Pancreas (tissue), 10 donors: Measurements from ENCODE around the gene EHD4. TPM values are rescaled to one million over a fixed set of nuclear protein-coding genes. Genes with fewer than 3 reads are reported as not detected.

Experiments used
- ATAC-seq, 4 donors: fragments of 200-7000 bp; cut with Tn5 transposase; one replicate each; pipeline versions ENCODE4 v1.8.0 to v1.9.1; 2020; ENCODE audit warnings: mild to moderate bottlenecking in 4 of 4, moderate library complexity in 4 of 4
- DNase-seq, 6 donors: peaks; one replicate each; pipeline ENCODE4 v3.0.0-alpha.2; 2020
- FAIRE-seq: peaks from 2 replicates; lab custom pipeline; 2012; peaks lifted over from hg19 to GRCh38; lab: Jason Lieb, UNC
- H3K27ac ChIP-seq, 4 donors: fragments of 200-600 bp; sonication (generic); 1 replicate in 3 of 4; 2 replicates in 1 of 4; pipeline versions ENCODE4 v1.5.0 to v1.8.0; 2020
- H3K27me3 ChIP-seq, 4 donors: fragments of 200-600 bp; one replicate each; pipeline ENCODE4 v1.8.0; 2021
- H3K36me3 ChIP-seq, 3 donors: fragments of 200-600 bp; sonication (generic) in 1 of 3; one replicate each; pipeline versions ENCODE4 v1.5.0 to v1.8.0; 2020 to 2021
- H3K4me1 ChIP-seq, 3 donors: fragments of 200-600 bp; one replicate each; pipeline ENCODE4 v1.8.0; 2021
- H3K4me3 ChIP-seq, 4 donors: fragments of 200-600 bp; sonication (generic) in 2 of 4; one replicate each; pipeline versions ENCODE4 v1.5.0 to v1.8.0; 2020 to 2021
- H3K9me3 ChIP-seq, 4 donors: fragments of 200-600 bp; one replicate each; pipeline ENCODE4 v1.8.0; 2021
- WGBS, 2 donors: extraction: QIAGEN DNeasy Blood & Tissue Kit; methylation state at CpG; one replicate each; pipeline ENCODE4 v1.1.7; 2013; 5-methylcytosine and 5-hydroxymethylcytosine counted together
- intact Hi-C, 3 donors: fragments of 100-400 bp; cut with DNase I; formaldehyde crosslinking; loops; one replicate each; pipeline versions ENCODE4 v1.11.1 to v1.14.2; 2022
- polyA plus RNA-seq, 2 donors: library from polyadenylated mRNA; stranded (reverse); fragments of 200-250 nt; gene quantifications; one replicate each; pipeline ENCODE4 v1.2.3, GENCODE V29; 2013
- total RNA-seq, 6 donors: library from RNA; stranded (reverse); fragmentation: NEBNext Ultra II Directional in 4 of 6; extraction: Animal tissue kit (Norgen Biotek cat#: 25700) in 4 of 6; gene quantifications; one replicate each; pipeline versions ENCODE4 v1.2.1 to v1.2.4, GENCODE V29; 2021 to 2023
- TF ChIP-seq, protein P1 (sequence below), 4 donors: fragments of 200-600 bp; sonication (generic) in 3 of 4; IDR thresholded peaks; one replicate each; pipeline versions ENCODE4 v1.5.0 to v1.8.0; 2021; ENCODE audit warnings: antibody characterized with exemption in 4 of 4
- donor health status: healthy with polysubstance abuse.
- donor health status: DM: no; HTN: no; CAD: no; lungs with moderate emphysema.
- donor health status: DM: no; HTN: no; CAD: no.
- donor health status: control.
- donor health status: control.
- donor health status: Bipolar disorder and iron deficiency.
- donor health status: DM: yes; HTN: yes; CAD: no.
- donor health status: DM: no; HTN: no; CAD: no.
- donor health status: DM: no; HTN: no; CAD: no.
- donor health status: DM: yes; HTN: yes; CAD: no.

Gene EHD4
- total and polyA plus RNA-seq, 8 donors, result 8.1 to 22.8 (median 8.5) TPM

DNA sequence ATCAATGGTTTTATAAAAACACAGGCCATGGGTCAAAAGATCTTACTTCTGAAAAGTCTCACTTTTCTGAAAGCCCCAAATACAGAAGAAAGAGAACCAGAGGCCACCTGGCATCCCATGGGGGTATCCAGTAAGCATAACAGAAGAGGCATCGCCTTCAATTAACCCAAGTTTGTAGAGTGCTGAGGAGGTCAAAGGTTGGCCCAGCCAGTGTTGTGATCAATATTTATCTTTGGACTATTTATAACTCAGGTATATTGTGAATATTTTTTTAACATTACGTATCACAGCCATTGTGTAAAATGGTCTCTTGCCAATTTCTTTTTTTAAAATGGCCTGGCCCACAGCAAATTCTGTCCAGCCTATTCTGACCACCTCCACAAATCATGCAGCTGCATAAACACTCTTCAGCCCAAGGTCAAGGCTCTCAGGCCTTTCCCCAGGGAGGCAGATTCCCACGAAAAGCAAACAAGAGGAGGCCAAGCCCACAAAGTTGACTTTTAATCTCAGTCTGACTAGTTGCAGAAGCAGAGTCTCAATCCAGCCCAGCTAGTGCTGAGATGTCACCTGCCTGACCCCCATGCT, 52.3 kb downstream of the EHD4 start:
- ATAC-seq (peak; percentile 58 to 80 (median 67)), FAIRE-seq (no peak), DNase-seq (peak in 5 of 6 donors; percentile 45 to 88 (median 81))
- H3K36me3 ChIP-seq, result peaks cover 0 to 4% (median 0%) of the 10 kb centered on the region in 3 donors
- intact Hi-C loops, result no loop called here
- TF ChIP-seq, protein P1, sequence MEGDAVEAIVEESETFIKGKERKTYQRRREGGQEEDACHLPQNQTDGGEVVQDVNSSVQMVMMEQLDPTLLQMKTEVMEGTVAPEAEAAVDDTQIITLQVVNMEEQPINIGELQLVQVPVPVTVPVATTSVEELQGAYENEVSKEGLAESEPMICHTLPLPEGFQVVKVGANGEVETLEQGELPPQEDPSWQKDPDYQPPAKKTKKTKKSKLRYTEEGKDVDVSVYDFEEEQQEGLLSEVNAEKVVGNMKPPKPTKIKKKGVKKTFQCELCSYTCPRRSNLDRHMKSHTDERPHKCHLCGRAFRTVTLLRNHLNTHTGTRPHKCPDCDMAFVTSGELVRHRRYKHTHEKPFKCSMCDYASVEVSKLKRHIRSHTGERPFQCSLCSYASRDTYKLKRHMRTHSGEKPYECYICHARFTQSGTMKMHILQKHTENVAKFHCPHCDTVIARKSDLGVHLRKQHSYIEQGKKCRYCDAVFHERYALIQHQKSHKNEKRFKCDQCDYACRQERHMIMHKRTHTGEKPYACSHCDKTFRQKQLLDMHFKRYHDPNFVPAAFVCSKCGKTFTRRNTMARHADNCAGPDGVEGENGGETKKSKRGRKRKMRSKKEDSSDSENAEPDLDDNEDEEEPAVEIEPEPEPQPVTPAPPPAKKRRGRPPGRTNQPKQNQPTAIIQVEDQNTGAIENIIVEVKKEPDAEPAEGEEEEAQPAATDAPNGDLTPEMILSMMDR (IDR thresholded peaks at IDR 0.05), result no peak
- WGBS, 2 donors, result 13 to 22% methylated on average over 3 of the region's 3 CpGs
- H3K4me3 ChIP-seq, result no peak overlapping the region
- H3K4me1 ChIP-seq, result peaks cover 36 to 68% (median 44%) of the 10 kb centered on the region in 3 donors
- no peaks in the 10 kb centered on the region for H3K27me3 ChIP-seq
- no peaks in the 10 kb centered on the region for H3K9me3 ChIP-seq
- peak overlapping the region; percentile 59 to 75 (median 69) for H3K27ac ChIP-seq

DNA sequence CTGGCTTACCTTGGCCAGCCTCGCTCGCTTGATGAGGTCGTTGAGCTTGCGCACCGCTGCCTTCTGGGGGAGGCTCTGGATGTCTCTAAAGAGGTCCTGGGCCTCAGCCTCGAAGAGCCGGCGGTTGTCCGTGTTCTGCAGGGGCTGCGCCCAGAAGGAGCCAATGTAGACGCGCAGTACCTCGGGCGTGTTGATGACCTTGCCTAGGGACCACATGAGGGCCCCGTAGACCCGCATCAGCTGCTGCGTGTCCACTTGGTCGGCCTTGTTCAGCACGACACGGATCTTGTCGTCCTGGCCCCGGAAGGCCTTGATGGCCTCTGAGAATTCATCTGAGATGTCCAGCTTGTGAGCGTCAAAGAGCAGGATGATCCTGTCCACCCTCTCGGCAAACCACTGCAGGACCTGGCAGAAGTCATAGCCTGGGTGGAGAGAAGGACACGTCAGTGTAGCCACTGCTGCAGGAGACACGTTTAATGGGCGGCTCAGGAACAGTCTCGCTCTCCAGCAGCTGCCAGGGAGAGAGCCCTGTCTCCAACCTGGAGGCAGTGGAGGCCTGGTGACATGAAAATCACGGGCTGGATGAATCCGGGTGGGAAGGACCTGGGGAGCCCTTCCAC, 53.0 kb downstream of the EHD4 start:
- ATAC-seq (peak; percentile 24 to 52 (median 43)), FAIRE-seq (no peak), DNase-seq (peak; percentile 45 to 72 (median 64))
- TF ChIP-seq, protein P1 (IDR thresholded peaks at IDR 0.05), result no peak
- Histone ChIP-seq H3K27me3 (no peaks in the 10 kb centered on the region), H3K27ac (peak overlapping the region; percentile 59 to 75 (median 69)), H3K9me3 (no peaks in the 10 kb centered on the region), H3K4me1 (peaks cover 36 to 76% (median 46%) of the 10 kb centered on the region in 3 donors), H3K36me3 (peaks cover 0 to 4% (median 0%) of the 10 kb centered on the region in 3 donors), H3K4me3 (no peak overlapping the region)
- intact Hi-C loops, result no loop called here
- WGBS, 2 donors, result 39 to 49% methylated on average over 30 of the region's 30 CpGs

DNA sequence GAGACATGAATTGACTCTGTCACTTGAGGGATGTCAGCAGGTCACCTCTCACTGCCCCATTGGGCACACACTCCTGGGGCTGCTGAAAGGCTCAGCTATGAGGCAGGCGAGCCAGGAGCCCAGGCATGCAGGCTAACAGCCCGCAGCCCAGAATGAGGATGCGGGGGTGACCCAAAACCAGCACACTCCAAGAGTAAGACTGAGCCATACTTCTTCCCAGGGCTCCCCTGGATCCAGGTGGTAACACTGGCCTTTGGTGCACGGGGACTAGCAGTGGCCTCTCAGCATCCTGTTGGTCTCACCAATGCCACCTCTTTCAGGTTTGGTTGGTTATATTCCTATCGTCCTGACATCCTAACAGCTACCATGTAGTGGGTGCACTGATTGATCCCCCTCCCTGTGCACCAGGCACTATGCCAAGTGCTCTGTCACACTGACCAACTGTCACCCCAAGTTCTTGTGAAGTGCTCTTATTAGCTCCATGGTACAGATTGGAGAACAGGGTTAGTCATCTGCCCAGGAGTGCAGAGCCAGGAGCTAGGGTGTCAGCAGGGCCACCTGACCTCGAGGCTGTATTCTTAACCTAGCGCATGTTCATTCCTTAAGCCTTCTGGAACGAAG, 53.7 kb downstream of the EHD4 start:
- TF ChIP-seq, protein P1 (IDR thresholded peaks at IDR 0.05), result no peak
- DNase-seq (peak in 2 of 6 donors; percentile 53 to 57), FAIRE-seq (no peak), ATAC-seq (peak in 2 of 4 donors; percentile 3 to 13)
- H3K36me3 ChIP-seq, result peaks cover 0 to 4% (median 0%) of the 10 kb centered on the region in 3 donors
- intact Hi-C loops, result no loop called here
- no peak overlapping the region for H3K4me3 ChIP-seq
- no peaks in the 10 kb centered on the region for H3K9me3 ChIP-seq
- H3K27me3 ChIP-seq, result no peaks in the 10 kb centered on the region
- H3K27ac ChIP-seq, result peak overlapping the region; percentile 59 to 75 (median 69)
- peaks cover 36 to 78% (median 48%) of the 10 kb centered on the region in 3 donors for H3K4me1 ChIP-seq
- 38 to 41% methylated on average over 8 of the region's 8 CpGs for WGBS, 2 donors

DNA sequence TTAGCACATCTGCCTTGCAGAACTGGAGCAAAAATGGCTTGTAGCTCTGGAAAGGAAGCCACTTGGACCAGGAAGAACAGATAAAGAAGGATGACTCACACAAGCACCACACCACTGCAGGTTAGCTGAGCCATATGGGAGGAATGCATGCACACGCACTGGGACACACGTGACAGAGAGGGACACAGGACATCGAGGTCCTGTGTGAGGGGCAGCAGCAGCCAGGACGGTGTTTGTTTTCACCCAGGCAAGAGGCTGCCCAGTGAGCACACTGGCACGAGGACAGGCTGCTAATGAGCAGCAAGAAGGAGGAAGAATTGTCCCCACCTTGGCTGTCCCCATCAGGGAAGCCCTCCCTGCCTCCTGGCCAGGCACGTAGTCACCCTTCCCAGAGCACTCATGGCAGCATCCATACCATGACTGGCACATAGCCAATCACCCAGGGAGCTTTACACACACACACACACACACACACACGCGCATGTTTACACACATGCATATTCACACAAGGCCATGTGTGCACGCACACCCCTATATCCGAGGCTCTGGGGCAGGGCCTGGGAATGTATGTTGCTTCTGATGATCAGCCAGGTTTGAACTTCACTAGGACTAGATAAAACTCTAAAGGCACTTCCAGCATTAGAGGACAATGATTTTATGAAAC, 54.5 kb downstream of the EHD4 start:
- FAIRE-seq, result no peak
- ATAC-seq, result peak; percentile 15 to 65 (median 60)
- peaks cover 36 to 80% (median 48%) of the 10 kb centered on the region in 3 donors for H3K4me1 ChIP-seq
- H3K27ac ChIP-seq, result peak overlapping the region; percentile 39 to 75 (median 69)
- H3K4me3 ChIP-seq, result no peak overlapping the region
- TF ChIP-seq, protein P1 (IDR thresholded peaks at IDR 0.05), result no peak
- peak in 4 of 6 donors; percentile 56 to 72 (median 66) for DNase-seq
- H3K27me3 ChIP-seq, result no peaks in the 10 kb centered on the region
- WGBS, 2 donors, result 37 to 40% methylated on average over 10 of the region's 10 CpGs
- H3K36me3 ChIP-seq, result peaks cover 0 to 4% (median 0%) of the 10 kb centered on the region in 3 donors
- H3K9me3 ChIP-seq, result no peaks in the 10 kb centered on the region
- intact Hi-C loops, result no loop called here
